Neural cell (in vitro differentiated cells): Measurements from ENCODE around the gene DIDO1. TPM values are rescaled to one million over a fixed set of nuclear protein-coding genes. Genes with fewer than 3 reads are reported as not detected.

Source experiments
- H2AFZ ChIP-seq: fragments of 200-600, 300-800 bp; sonication (generic), shearing (Covaris generic); 2 replicates; pipeline ENCODE4 v1.6.0; 2014; ENCODE audit warnings: low read depth, mild to moderate bottlenecking, antibody characterized with exemption, low read length, moderate library complexity
- H3F3A ChIP-seq: fragments of 200-600 bp; shearing (Covaris generic); 2 replicates; pipeline ENCODE4 v1.6.1; 2016; ENCODE audit warnings: mild to moderate bottlenecking, moderate library complexity, mixed read lengths, antibody characterized with exemption, low read length; ENCODE audit not compliant: insufficient read depth, poor library complexity, severe bottlenecking
- H3K27ac ChIP-seq: fragments of 200-600, 300-800 bp; sonication (generic), shearing (Covaris generic); 2 replicates; pipeline ENCODE4 v1.5.1; 2014; ENCODE audit warnings: mild to moderate bottlenecking, low read length, moderate library complexity
- H3K27me3 ChIP-seq: fragments of 300-800, 200-600 bp; sonication (generic), shearing (Covaris generic); 2 replicates; pipeline ENCODE4 v1.6.0; 2014; ENCODE audit warnings: mild to moderate bottlenecking, low read depth, low read length, moderate library complexity; ENCODE audit not compliant: insufficient read depth
- H3K36me3 ChIP-seq: fragments of 300-800, 200-600 bp; sonication (generic), shearing (Covaris generic); 2 replicates; pipeline ENCODE4 v1.5.1; 2014; ENCODE audit warnings: mild to moderate bottlenecking, antibody characterized with exemption, low read length, moderate library complexity; ENCODE audit not compliant: insufficient read depth
- H3K4me2 ChIP-seq: fragments of 300-800, 200-600 bp; sonication (generic), shearing (Covaris generic); 2 replicates; pipeline ENCODE4 v1.6.0; 2014; ENCODE audit warnings: mild to moderate bottlenecking, low read length
- H3K4me3 ChIP-seq: fragments of 300-800, 200-600 bp; sonication (generic), shearing (Covaris generic); 2 replicates; pipeline ENCODE4 v1.5.1; 2014; ENCODE audit warnings: mild to moderate bottlenecking, low read length, moderate library complexity
- H3K79me2 ChIP-seq: fragments of 200-600 bp; shearing (Covaris generic); replicated peaks from 2 replicates; pipeline ENCODE4 v1.6.0; 2014; ENCODE audit warnings: mild to moderate bottlenecking, low read length, moderate library complexity; ENCODE audit not compliant: insufficient read depth
- H3K9ac ChIP-seq: fragments of 300-800, 200-600 bp; sonication (generic), shearing (Covaris generic); 2 replicates; pipeline ENCODE4 v1.6.1; 2016; ENCODE audit warnings: mild to moderate bottlenecking, low read length, mixed read lengths
- H3K9me2 ChIP-seq: fragments of 200-600 bp; shearing (Covaris generic); 2 replicates; pipeline ENCODE4 v1.6.1; 2016; ENCODE audit warnings: mild to moderate bottlenecking, low read length, mixed read lengths; ENCODE audit not compliant: insufficient read depth
- H3K9me3 ChIP-seq: fragments of 200-600, 300-800 bp; sonication (generic), shearing (Covaris generic); 2 replicates; pipeline ENCODE4 v1.6.1; 2016; ENCODE audit warnings: mild to moderate bottlenecking, mixed run types, low read length, moderate library complexity, mixed read lengths
- H4K20me1 ChIP-seq: fragments of 200-600 bp; shearing (Covaris generic); 2 replicates; pipeline ENCODE4 v1.6.1; 2016; ENCODE audit warnings: mild to moderate bottlenecking, mixed run types; ENCODE audit not compliant: insufficient read depth
- EP300 ChIP-seq: fragments of 450-650 bp; conservative IDR thresholded peaks from 2 replicates; pipeline ENCODE4 v1.6.1; 2014; ENCODE audit warnings: antibody characterized with exemption, mild to moderate bottlenecking, moderate library complexity; ENCODE audit not compliant: poor library complexity, severe bottlenecking
- EZH2 ChIP-seq: fragments of 200-600, 300-800 bp; shearing (Covaris generic), sonication (generic); IDR thresholded peaks from 2 replicates; pipeline ENCODE4 v1.6.1; 2014; ENCODE audit warnings: antibody characterized with exemption, low read length, borderline replicate concordance, mild to moderate bottlenecking; ENCODE audit not compliant: insufficient read depth, poor library complexity, severe bottlenecking
- MXI1 ChIP-seq: fragments of 450-650 bp; conservative IDR thresholded peaks from 2 replicates; pipeline ENCODE4 v1.6.1; 2014; ENCODE audit warnings: antibody characterized with exemption, mild to moderate bottlenecking; ENCODE audit not compliant: poor library complexity, severe bottlenecking
- POLR2AphosphoS5 ChIP-seq: IDR thresholded peaks from 2 replicates; pipeline ENCODE4 v1.6.1; 2012
- RAD21 ChIP-seq: fragments of 450-650 bp; conservative IDR thresholded peaks from 2 replicates; pipeline ENCODE4 v1.6.1; 2014; ENCODE audit warnings: antibody characterized with exemption, mild to moderate bottlenecking, moderate library complexity
- SMC3 ChIP-seq: fragments of 450-650 bp; conservative IDR thresholded peaks from 2 replicates; pipeline ENCODE4 v1.6.1; 2014; ENCODE audit warnings: antibody characterized with exemption, mild to moderate bottlenecking, moderate library complexity; ENCODE audit not compliant: poor library complexity
- TAF1 ChIP-seq: IDR thresholded peaks from 2 replicates; pipeline ENCODE4 v1.6.1; 2012; ENCODE audit warnings: low read depth
- polyA plus RNA-seq: library from polyadenylated mRNA; depleted of rRNA; stranded (reverse); fragments of >200 nt; gene quantifications from 2 replicates; pipeline ENCODE4 v1.2.3, GENCODE V29; 2014
- TF ChIP-seq, protein P1 (sequence below): IDR thresholded peaks from 2 replicates; pipeline ENCODE4 v1.6.1; 2012; ENCODE audit warnings: borderline replicate concordance
- TF ChIP-seq, protein P2 (sequence below): fragments of 450-650 bp; IDR thresholded peaks from 2 replicates; pipeline ENCODE4 v1.5.1; 2014; ENCODE audit warnings: antibody characterized with exemption, mild to moderate bottlenecking, moderate library complexity; ENCODE audit not compliant: poor library complexity, severe bottlenecking

Gene DIDO1
- polyA plus RNA-seq, 1 donor from 2014 or later, result 42.8 TPM

DNA sequence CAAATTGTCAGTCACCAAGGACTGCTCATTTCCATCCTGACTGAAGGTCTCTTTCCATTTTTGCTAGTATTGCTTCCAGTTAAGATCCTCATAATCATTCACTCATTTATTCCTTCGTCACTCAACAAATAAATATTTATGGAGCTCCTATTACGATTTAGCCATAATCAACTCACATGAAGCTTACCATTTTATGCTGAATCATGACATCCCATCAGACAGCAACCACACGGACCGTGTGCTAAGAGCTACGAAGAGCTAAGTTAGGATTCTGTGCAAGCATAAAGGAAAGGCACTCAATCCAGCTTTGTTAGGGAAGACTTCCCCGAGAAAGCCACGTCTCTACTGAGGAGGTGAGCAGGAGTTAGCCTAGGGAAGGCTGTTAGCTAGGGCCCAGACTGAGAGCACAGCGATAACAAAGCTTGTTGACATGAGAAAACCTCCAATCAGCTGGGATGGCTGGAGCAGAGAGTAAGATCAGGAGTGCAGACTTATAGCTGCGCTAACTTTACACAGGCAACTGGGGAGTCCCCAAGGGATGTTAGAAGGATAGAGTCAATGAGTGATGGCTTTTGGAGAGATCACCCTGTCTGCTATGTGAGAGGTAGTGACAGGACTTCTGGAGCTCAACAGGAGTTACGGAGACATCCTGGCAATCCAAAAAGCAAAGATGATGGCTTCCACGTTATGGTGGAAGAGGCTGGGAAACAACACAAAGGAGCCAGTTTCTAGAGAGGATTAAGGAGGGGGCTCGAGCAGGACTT, 9.1 kb upstream of the DIDO1 start:
- Histone ChIP-seq H3K4me3 (peak overlapping the region; percentile 85), H3K27ac (no peak overlapping the region), H2AFZ (no peak overlapping the region), H3K4me2 (no peak overlapping the region), H3K79me2 (peaks cover 83% of the 10 kb centered on the region), H3K9me2 (no peaks in the 10 kb centered on the region), H4K20me1 (no peaks in the 10 kb centered on the region), H3K9me3 (no peaks in the 10 kb centered on the region), H3K36me3 (no peaks in the 10 kb centered on the region), H3K9ac (no peak overlapping the region), H3F3A (no peaks in the 10 kb centered on the region), H3K27me3 (no peaks in the 10 kb centered on the region)
- TF ChIP-seq EZH2 (no peak), EP300 (no peak), SMC3 (no peak), TAF1 (no peak), RAD21 (no peak), MXI1 (no peak), POLR2AphosphoS5 (no peak)
- TF ChIP-seq, protein P1, sequence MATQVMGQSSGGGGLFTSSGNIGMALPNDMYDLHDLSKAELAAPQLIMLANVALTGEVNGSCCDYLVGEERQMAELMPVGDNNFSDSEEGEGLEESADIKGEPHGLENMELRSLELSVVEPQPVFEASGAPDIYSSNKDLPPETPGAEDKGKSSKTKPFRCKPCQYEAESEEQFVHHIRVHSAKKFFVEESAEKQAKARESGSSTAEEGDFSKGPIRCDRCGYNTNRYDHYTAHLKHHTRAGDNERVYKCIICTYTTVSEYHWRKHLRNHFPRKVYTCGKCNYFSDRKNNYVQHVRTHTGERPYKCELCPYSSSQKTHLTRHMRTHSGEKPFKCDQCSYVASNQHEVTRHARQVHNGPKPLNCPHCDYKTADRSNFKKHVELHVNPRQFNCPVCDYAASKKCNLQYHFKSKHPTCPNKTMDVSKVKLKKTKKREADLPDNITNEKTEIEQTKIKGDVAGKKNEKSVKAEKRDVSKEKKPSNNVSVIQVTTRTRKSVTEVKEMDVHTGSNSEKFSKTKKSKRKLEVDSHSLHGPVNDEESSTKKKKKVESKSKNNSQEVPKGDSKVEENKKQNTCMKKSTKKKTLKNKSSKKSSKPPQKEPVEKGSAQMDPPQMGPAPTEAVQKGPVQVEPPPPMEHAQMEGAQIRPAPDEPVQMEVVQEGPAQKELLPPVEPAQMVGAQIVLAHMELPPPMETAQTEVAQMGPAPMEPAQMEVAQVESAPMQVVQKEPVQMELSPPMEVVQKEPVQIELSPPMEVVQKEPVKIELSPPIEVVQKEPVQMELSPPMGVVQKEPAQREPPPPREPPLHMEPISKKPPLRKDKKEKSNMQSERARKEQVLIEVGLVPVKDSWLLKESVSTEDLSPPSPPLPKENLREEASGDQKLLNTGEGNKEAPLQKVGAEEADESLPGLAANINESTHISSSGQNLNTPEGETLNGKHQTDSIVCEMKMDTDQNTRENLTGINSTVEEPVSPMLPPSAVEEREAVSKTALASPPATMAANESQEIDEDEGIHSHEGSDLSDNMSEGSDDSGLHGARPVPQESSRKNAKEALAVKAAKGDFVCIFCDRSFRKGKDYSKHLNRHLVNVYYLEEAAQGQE, result no peak

DNA sequence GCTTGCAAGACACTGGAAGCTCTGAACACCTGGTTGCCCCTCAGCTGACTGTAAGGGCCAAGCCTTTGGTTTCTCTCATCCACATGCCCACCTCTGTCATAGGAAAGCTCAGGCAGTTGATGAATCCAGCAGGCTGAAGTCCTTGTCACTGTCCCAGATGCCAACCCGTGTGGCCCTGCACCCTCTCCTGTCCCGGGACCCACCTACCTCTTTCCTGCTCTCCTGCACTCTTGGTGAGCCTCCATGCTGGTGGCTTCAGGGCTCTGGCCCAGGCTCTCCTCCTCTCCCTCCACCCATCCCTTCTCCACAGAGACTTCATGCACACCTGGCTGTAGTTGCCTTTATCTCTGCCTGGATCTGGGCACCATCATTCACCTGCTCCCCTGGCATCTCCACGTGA, 7.7 kb upstream of the DIDO1 start:
- Histone ChIP-seq H2AFZ (no peak overlapping the region), H4K20me1 (no peaks in the 10 kb centered on the region), H3F3A (no peaks in the 10 kb centered on the region), H3K79me2 (peaks cover 81% of the 10 kb centered on the region), H3K36me3 (no peaks in the 10 kb centered on the region), H3K9ac (no peak overlapping the region), H3K4me2 (no peak overlapping the region), H3K9me2 (no peaks in the 10 kb centered on the region), H3K27me3 (no peaks in the 10 kb centered on the region), H3K9me3 (no peaks in the 10 kb centered on the region), H3K4me3 (no peak overlapping the region), H3K27ac (no peak overlapping the region)
- TF ChIP-seq, protein P2, sequence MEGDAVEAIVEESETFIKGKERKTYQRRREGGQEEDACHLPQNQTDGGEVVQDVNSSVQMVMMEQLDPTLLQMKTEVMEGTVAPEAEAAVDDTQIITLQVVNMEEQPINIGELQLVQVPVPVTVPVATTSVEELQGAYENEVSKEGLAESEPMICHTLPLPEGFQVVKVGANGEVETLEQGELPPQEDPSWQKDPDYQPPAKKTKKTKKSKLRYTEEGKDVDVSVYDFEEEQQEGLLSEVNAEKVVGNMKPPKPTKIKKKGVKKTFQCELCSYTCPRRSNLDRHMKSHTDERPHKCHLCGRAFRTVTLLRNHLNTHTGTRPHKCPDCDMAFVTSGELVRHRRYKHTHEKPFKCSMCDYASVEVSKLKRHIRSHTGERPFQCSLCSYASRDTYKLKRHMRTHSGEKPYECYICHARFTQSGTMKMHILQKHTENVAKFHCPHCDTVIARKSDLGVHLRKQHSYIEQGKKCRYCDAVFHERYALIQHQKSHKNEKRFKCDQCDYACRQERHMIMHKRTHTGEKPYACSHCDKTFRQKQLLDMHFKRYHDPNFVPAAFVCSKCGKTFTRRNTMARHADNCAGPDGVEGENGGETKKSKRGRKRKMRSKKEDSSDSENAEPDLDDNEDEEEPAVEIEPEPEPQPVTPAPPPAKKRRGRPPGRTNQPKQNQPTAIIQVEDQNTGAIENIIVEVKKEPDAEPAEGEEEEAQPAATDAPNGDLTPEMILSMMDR, result no peak
- TF ChIP-seq SMC3 (no peak), EZH2 (no peak), TAF1 (no peak), POLR2AphosphoS5 (no peak), RAD21 (no peak), EP300 (no peak), MXI1 (no peak)
- TF ChIP-seq, protein P1, result no peak
